GM23338 (cell line): ENCODE measurements around the gene SH3TC2. TPM values are rescaled to one million over a fixed set of nuclear protein-coding genes. Genes with fewer than 3 reads are reported as not detected.

Experiments used
- ATAC-seq: fragments of 200-7000 bp; cut with Tn5 transposase; 3 replicates; pipeline ENCODE4 v1.9.1; 2020
- DNase-seq: peaks from one replicate; pipeline ENCODE4 v3.0.0-alpha.2; 2015; ENCODE audit warnings: low spot score
- H2AFZ ChIP-seq: fragments of 200-600 bp; sonication (generic); 2 replicates; pipeline ENCODE4 v1.8.0; 2016; ENCODE audit warnings: antibody characterized with exemption, mild to moderate bottlenecking, moderate library complexity
- H3F3A ChIP-seq: fragments of 200-600 bp; sonication (generic); replicated peaks from 2 replicates; pipeline ENCODE4 v1.8.0; 2017; ENCODE audit warnings: antibody characterized with exemption, mixed run types, low read depth
- H3K27ac ChIP-seq: fragments of 200-600 bp; sonication (generic); 2 replicates; pipeline ENCODE4 v1.6.1; 2016; ENCODE audit warnings: low read depth
- H3K27me3 ChIP-seq: fragments of 200-600 bp; sonication (generic); 2 replicates; pipeline ENCODE4 v1.8.0; 2016; ENCODE audit warnings: mild to moderate bottlenecking, mixed run types, moderate library complexity; ENCODE audit not compliant: insufficient read depth
- H3K36me3 ChIP-seq: fragments of 200-600 bp; sonication (generic); 2 replicates; pipeline ENCODE4 v1.8.0; 2016; ENCODE audit warnings: mild to moderate bottlenecking; ENCODE audit not compliant: insufficient read depth
- H3K4me1 ChIP-seq: fragments of 200-600 bp; sonication (generic); 2 replicates; pipeline ENCODE4 v1.8.0; 2016; ENCODE audit warnings: mild to moderate bottlenecking, moderate library complexity; ENCODE audit not compliant: insufficient read depth
- H3K4me2 ChIP-seq: fragments of 200-600 bp; sonication (generic); 2 replicates; pipeline ENCODE4 v1.7.1; 2017; ENCODE audit warnings: mixed run types
- H3K4me3 ChIP-seq: fragments of 200-600 bp; sonication (generic); 2 replicates; pipeline ENCODE4 v1.6.1; 2016; ENCODE audit warnings: mixed run types
- H3K79me2 ChIP-seq: fragments of 200-600 bp; sonication (generic); replicated peaks from 2 replicates; pipeline ENCODE4 v1.8.0; 2017; ENCODE audit warnings: mild to moderate bottlenecking; ENCODE audit not compliant: insufficient read depth
- H3K9me2 ChIP-seq: fragments of 200-600 bp; sonication (generic); 2 replicates; pipeline ENCODE4 v1.8.0; 2017; ENCODE audit not compliant: insufficient read depth
- H4K20me1 ChIP-seq: fragments of 200-600 bp; sonication (generic); replicated peaks from 2 replicates; pipeline ENCODE4 v1.8.0; 2017; ENCODE audit warnings: mild to moderate bottlenecking; ENCODE audit not compliant: insufficient read depth
- H3K27ac Mint-ChIP-seq: 2 replicates; pipeline ENCODE4 v1.8.0; 2020; ENCODE audit warnings: inconsistent platforms, mild to moderate bottlenecking, moderate library complexity, mixed read lengths
- H3K27me3 Mint-ChIP-seq: 3 replicates; pipeline ENCODE4 v1.8.0; 2022; ENCODE audit warnings: low read depth, mild to moderate bottlenecking, moderate library complexity, mixed read lengths, inconsistent platforms; ENCODE audit not compliant: insufficient read depth, poor library complexity
- H3K36me3 Mint-ChIP-seq: 3 replicates; pipeline ENCODE4 v1.8.0; 2021; ENCODE audit warnings: low read depth, mild to moderate bottlenecking, inconsistent platforms, moderate library complexity, mixed read lengths
- H3K4me1 Mint-ChIP-seq: 3 replicates; pipeline ENCODE4 v1.8.0; 2020; ENCODE audit warnings: mild to moderate bottlenecking, inconsistent platforms, mixed read lengths
- H3K4me3 Mint-ChIP-seq: 3 replicates; pipeline ENCODE4 v1.8.0; 2021; ENCODE audit warnings: moderate library complexity, mild to moderate bottlenecking, inconsistent platforms, mixed read lengths
- H3K9me3 Mint-ChIP-seq: 3 replicates; pipeline ENCODE4 v1.8.0; 2020; ENCODE audit warnings: moderate library complexity, mild to moderate bottlenecking, inconsistent platforms, mixed read lengths
- CREB1 ChIP-seq: fragments of 250-450 bp; sonication (Bioruptor Pico); IDR thresholded peaks from 2 replicates; pipeline ENCODE4 v1.5.0; 2020; ENCODE audit warnings: low read depth, mild to moderate bottlenecking, moderate library complexity
- CTCF ChIP-seq, 2 experiments: fragments of 200-600 bp in 1 of 2; sonication (generic) in 1 of 2; conservative IDR thresholded peaks; 2 replicates each; pipeline versions ENCODE4 v1.5.1 to v1.6.1; 2016 to 2017; ENCODE audit warnings: antibody characterized with exemption in 2 of 2, low read depth in 2 of 2, mild to moderate bottlenecking in 2 of 2, moderate library complexity in 1 of 2
- EZH2 ChIP-seq: fragments of 200-600 bp; sonication (generic); IDR thresholded peaks from one replicate; pipeline ENCODE4 v1.8.0; 2017; ENCODE audit warnings: antibody characterized with exemption, mild to moderate bottlenecking, low read depth; ENCODE audit not compliant: unreplicated experiment
- EZH2phosphoT487 ChIP-seq: fragments of 200-600 bp; sonication (generic); IDR thresholded peaks from one replicate; pipeline ENCODE4 v1.8.1; 2018; ENCODE audit warnings: antibody characterized with exemption; ENCODE audit not compliant: unreplicated experiment
- NANOG ChIP-seq: IDR thresholded peaks from 2 replicates; pipeline ENCODE4 v1.6.1; 2016; ENCODE audit warnings: antibody characterized with exemption, borderline replicate concordance
- POLR2AphosphoS5 ChIP-seq: IDR thresholded peaks from 2 replicates; pipeline ENCODE4 v1.6.1; 2016; ENCODE audit warnings: antibody characterized with exemption, low read depth
- REST ChIP-seq: IDR thresholded peaks from one replicate; pipeline ENCODE4 v1.6.1; 2018; ENCODE audit warnings: antibody characterized with exemption; ENCODE audit not compliant: unreplicated experiment
- ZNF331 ChIP-seq: fragments of 250-450 bp; sonication (Bioruptor Pico); IDR thresholded peaks from 2 replicates; pipeline ENCODE4 v1.5.0; 2020; ENCODE audit warnings: low read depth, mild to moderate bottlenecking, moderate library complexity
- ZNF462 ChIP-seq: fragments of 250-450 bp; sonication (Bioruptor Pico); IDR thresholded peaks from 2 replicates; pipeline ENCODE4 v1.5.0; 2020; ENCODE audit warnings: mild to moderate bottlenecking, moderate library complexity
- polyA plus RNA-seq: library from polyadenylated mRNA; unstranded; fragments of >200 nt; fragmentation: Nextera tagmentation; extraction: Ambion mirVana; gene quantifications from 2 replicates; pipeline ENCODE4 v1.2.1, GENCODE V29; 2016
- total RNA-seq: library from RNA; depleted of rRNA; stranded (reverse); fragments of >200 nt; shearing (Covaris generic); gene quantifications from 2 replicates; pipeline ENCODE4 v1.2.3, GENCODE V29; 2014

The SH3TC2 gene
- total and polyA plus RNA-seq, 2 experiments from 2014 or later = 0.10 to 0.17 TPM

- no peak for TF ChIP-seq ZNF462 (CRISPR knock-in tag)
These were observed 48.3 kb downstream of the SH3TC2 start (continued) for GRCh38 chr5:149014571-149015031.

GRCh38 chr5:149013796-149014195 is 49.1 kb downstream of the SH3TC2 start:
- no peak overlapping the region for H3K27ac ChIP-seq
- H3K4me3 ChIP-seq = no peak overlapping the region
- no peaks in the 10 kb centered on the region for H3K9me2 ChIP-seq
- no peaks in the 10 kb centered on the region for H3K27me3 ChIP-seq
- H3K79me2 ChIP-seq = no peaks in the 10 kb centered on the region
- Mint-ChIP-seq H3K4me1 (peaks cover 8% of the 10 kb centered on the region), H3K27ac (no peak overlapping the region), H3K27me3 (no peaks in the 10 kb centered on the region), H3K36me3 (no peaks in the 10 kb centered on the region), H3K9me3 (no peaks in the 10 kb centered on the region), H3K4me3 (no peak overlapping the region)
- ATAC-seq = no peak
- no peak for DNase-seq
- no peaks in the 10 kb centered on the region for H4K20me1 ChIP-seq
- H3F3A ChIP-seq = no peaks in the 10 kb centered on the region
- no peak overlapping the region for H3K4me2 ChIP-seq
- H2AFZ ChIP-seq = no peak overlapping the region
- no peaks in the 10 kb centered on the region for H3K36me3 ChIP-seq
- H3K4me1 ChIP-seq = no peaks in the 10 kb centered on the region
- no peak for TF ChIP-seq REST
- TF ChIP-seq EZH2 = no peak
- TF ChIP-seq EZH2phosphoT487 = no peak
- no peak for TF ChIP-seq CREB1
- no peak for TF ChIP-seq CTCF (conservative IDR thresholded peaks at IDR 0.05; ENCODE audit: low read depth in 2 of 2)
- no peak for TF ChIP-seq ZNF331 (CRISPR knock-in tag)
- TF ChIP-seq POLR2AphosphoS5 = no peak
- TF ChIP-seq NANOG = no peak
